A549 (cell line): ENCODE measurements around the gene ZBTB43.

Experiments
- CEBPB ChIP-seq, 2 experiments: fragments of >200 bp in 1 of 2; sonication (Bioruptor Twin) in 1 of 2; formaldehyde crosslinking in 1 of 2; IDR thresholded peaks; 2 replicates each; pipeline ENCODE4 v1.6.1; 2012 to 2016
- CTCF ChIP-seq: fragments of >200 bp; sonication (Bioruptor Twin); formaldehyde crosslinking; IDR thresholded peaks from 3 replicates; pipeline ENCODE4 v1.5.1; 2016
- PHF8 ChIP-seq: fragments of 200-600 bp; sonication (generic); IDR thresholded peaks from 2 replicates; pipeline ENCODE4 v1.6.1; 2016; ENCODE audit warnings: low read depth, mild to moderate bottlenecking, antibody characterized with exemption, moderate library complexity, borderline replicate concordance
- POLR2A ChIP-seq: IDR thresholded peaks from 2 replicates; pipeline ENCODE4 v1.6.1; 2012; ENCODE audit warnings: mild to moderate bottlenecking, low read length
- POLR2AphosphoS2 ChIP-seq: conservative IDR thresholded peaks from 2 replicates; pipeline ENCODE4 v1.6.1; 2012; ENCODE audit warnings: low read length, improper control_type of control experiment, inconsistent platforms
- RCOR1 ChIP-seq: fragments of 150-350 bp; IDR thresholded peaks from 2 replicates; pipeline ENCODE4 v1.6.1; 2014; ENCODE audit warnings: antibody characterized with exemption, low read length, low read depth
- TF ChIP-seq, protein P1 (sequence below): fragments of 200-600 bp; sonication (generic); IDR thresholded peaks from 2 replicates; pipeline ENCODE4 v1.6.1; 2016; ENCODE audit warnings: antibody characterized with exemption, mild to moderate bottlenecking, moderate library complexity

DNA sequence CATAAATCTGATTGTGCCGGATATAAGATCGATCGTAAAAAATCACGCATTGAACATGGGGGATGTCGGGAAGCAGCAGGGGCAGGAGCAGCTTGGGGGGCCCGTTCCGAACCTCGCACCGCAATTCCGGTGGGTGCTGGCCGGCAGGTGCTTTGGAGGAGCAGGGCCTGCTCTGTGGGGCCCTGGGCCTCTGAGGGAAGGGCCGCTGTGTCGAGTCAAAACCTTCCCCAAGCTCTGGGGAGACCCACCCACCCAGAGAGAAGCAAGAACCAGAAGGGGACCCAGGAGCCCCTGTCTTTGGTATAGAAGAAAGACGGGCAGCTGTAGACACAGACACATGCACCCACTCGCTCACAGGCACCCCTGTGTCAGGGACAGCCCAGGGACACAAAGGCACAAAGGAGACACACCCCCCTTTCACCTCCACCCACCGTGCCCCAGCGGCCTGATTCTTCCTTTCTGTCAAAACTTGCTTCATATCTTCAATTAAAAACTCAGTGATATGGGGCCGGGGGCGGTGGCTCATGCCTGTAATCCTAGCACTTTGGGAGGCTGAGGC lies 49.4 kb upstream of the ZBTB43 start:
- no peak for TF ChIP-seq CTCF
- no peak for TF ChIP-seq RCOR1
- no peak for TF ChIP-seq POLR2A
- TF ChIP-seq, protein P1, sequence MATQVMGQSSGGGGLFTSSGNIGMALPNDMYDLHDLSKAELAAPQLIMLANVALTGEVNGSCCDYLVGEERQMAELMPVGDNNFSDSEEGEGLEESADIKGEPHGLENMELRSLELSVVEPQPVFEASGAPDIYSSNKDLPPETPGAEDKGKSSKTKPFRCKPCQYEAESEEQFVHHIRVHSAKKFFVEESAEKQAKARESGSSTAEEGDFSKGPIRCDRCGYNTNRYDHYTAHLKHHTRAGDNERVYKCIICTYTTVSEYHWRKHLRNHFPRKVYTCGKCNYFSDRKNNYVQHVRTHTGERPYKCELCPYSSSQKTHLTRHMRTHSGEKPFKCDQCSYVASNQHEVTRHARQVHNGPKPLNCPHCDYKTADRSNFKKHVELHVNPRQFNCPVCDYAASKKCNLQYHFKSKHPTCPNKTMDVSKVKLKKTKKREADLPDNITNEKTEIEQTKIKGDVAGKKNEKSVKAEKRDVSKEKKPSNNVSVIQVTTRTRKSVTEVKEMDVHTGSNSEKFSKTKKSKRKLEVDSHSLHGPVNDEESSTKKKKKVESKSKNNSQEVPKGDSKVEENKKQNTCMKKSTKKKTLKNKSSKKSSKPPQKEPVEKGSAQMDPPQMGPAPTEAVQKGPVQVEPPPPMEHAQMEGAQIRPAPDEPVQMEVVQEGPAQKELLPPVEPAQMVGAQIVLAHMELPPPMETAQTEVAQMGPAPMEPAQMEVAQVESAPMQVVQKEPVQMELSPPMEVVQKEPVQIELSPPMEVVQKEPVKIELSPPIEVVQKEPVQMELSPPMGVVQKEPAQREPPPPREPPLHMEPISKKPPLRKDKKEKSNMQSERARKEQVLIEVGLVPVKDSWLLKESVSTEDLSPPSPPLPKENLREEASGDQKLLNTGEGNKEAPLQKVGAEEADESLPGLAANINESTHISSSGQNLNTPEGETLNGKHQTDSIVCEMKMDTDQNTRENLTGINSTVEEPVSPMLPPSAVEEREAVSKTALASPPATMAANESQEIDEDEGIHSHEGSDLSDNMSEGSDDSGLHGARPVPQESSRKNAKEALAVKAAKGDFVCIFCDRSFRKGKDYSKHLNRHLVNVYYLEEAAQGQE = no peak
- no peak for TF ChIP-seq CEBPB (IDR thresholded peaks at IDR 0.05)
- no peak for TF ChIP-seq POLR2AphosphoS2
- no peak for TF ChIP-seq PHF8
